Naive thymus-derived CD4-positive, alpha-beta T cell (primary cell): Measurements from ENCODE around the gene CALR. TPM values are rescaled to one million over a fixed set of nuclear protein-coding genes. Genes with fewer than 3 reads are reported as not detected.
"Not testable (repeated sequence)": the region's sequence is repeated elsewhere in the genome, so short reads cannot be mapped to it uniquely, and the experiment has no call there.

Experiments
- ATAC-seq: fragments of 150-1000 bp; cut with Tn5 transposase; 2 replicates; pipeline ENCODE4 v1.10.0; 2021; ENCODE audit warnings: mild to moderate bottlenecking, moderate library complexity
- CTCF ChIA-PET: fragments of 350-600 bp; sonication (Branson Sonifier 250); formaldehyde crosslinking; loops from one replicate; lab custom pipeline; 2021; ENCODE audit warnings: antibody characterized with exemption; lab: Charles Lee
- POLR2A ChIA-PET: fragments of 350-600 bp; sonication (Branson Sonifier 250); formaldehyde crosslinking; loops from one replicate; lab custom pipeline; 2021; ENCODE audit warnings: antibody characterized with exemption, inconsistent platforms; lab: Charles Lee
- DNase-seq, 9 donors: peaks; one replicate each; pipeline versions ENCODE4 v3.0.0 to v3.0.0-alpha.2; 2020 to 2022; ENCODE audit warnings: mixed read lengths in 1 of 9
- H3K27ac ChIP-seq: one replicate; pipeline ENCODE4 v1.7.0; 2013; ENCODE audit warnings: mild to moderate bottlenecking, low read depth, low read length, moderate library complexity
- H3K27me3 ChIP-seq, 2 donors: one replicate each; pipeline ENCODE4 v1.7.0; 2013; ENCODE audit warnings: low read length in 2 of 2, mild to moderate bottlenecking in 2 of 2, moderate library complexity in 2 of 2; ENCODE audit not compliant: control insufficient read depth in 2 of 2, insufficient read depth in 2 of 2
- H3K36me3 ChIP-seq, 3 experiments: 1 replicate in 2 of 3; 2 replicates in 1 of 3; pipeline ENCODE4 v1.7.0; 2013; ENCODE audit warnings: low read length in 3 of 3, mild to moderate bottlenecking in 3 of 3, moderate library complexity in 1 of 3; ENCODE audit not compliant: insufficient read depth in 3 of 3, control insufficient read depth in 2 of 3
- H3K4me1 ChIP-seq, 2 donors: one replicate each; pipeline ENCODE4 v1.7.0; 2013; ENCODE audit warnings: low read length in 2 of 2, mild to moderate bottlenecking in 2 of 2, moderate library complexity in 1 of 2; ENCODE audit not compliant: control insufficient read depth in 2 of 2, insufficient read depth in 2 of 2
- H3K4me3 ChIP-seq: 2 replicates; pipeline ENCODE4 v1.7.0; 2013; ENCODE audit warnings: mild to moderate bottlenecking, low read length
- H3K9me3 ChIP-seq, 3 experiments: 1 replicate in 2 of 3; 2 replicates in 1 of 3; pipeline ENCODE4 v1.7.0; 2013; ENCODE audit warnings: low read length in 3 of 3; ENCODE audit not compliant: control insufficient read depth in 2 of 3
- H3K27ac Mint-ChIP-seq, 9 donors: one replicate each; pipeline ENCODE4 v1.8.0; 2020 to 2022; ENCODE audit warnings: mixed read lengths in 9 of 9, mild to moderate bottlenecking in 8 of 9, moderate library complexity in 5 of 9, inconsistent platforms in 2 of 9
- H3K27me3 Mint-ChIP-seq, 5 donors: one replicate each; pipeline ENCODE4 v1.8.0; 2021 to 2022; ENCODE audit warnings: mixed read lengths in 5 of 5, mild to moderate bottlenecking in 1 of 5
- H3K36me3 Mint-ChIP-seq, 5 donors: one replicate each; pipeline ENCODE4 v1.8.0; 2020 to 2022; ENCODE audit warnings: mixed read lengths in 5 of 5, mild to moderate bottlenecking in 3 of 5, inconsistent platforms in 1 of 5
- H3K4me1 Mint-ChIP-seq, 7 donors: one replicate each; pipeline ENCODE4 v1.8.0; 2020 to 2022; ENCODE audit warnings: mixed read lengths in 7 of 7, mild to moderate bottlenecking in 3 of 7, inconsistent platforms in 1 of 7
- H3K4me3 Mint-ChIP-seq, 10 donors: one replicate each; pipeline ENCODE4 v1.8.0; 2020 to 2022; ENCODE audit warnings: mild to moderate bottlenecking in 10 of 10, mixed read lengths in 10 of 10, moderate library complexity in 6 of 10, inconsistent platforms in 2 of 10
- H3K9me3 Mint-ChIP-seq, 11 donors: one replicate each; pipeline ENCODE4 v1.8.0; 2020 to 2022; ENCODE audit warnings: mixed read lengths in 11 of 11, mild to moderate bottlenecking in 4 of 11, inconsistent platforms in 1 of 11, moderate library complexity in 1 of 11
- intact Hi-C, 2 donors: fragments of 100-400 bp; cut with micrococcal nuclease; formaldehyde crosslinking; loops; one replicate each; pipeline ENCODE4 v1.15.1; 2023
- polyA plus RNA-seq, 2 donors: library from polyadenylated mRNA; unstranded; fragments of 300-500 nt; fragmentation: Illumina TruSeq; gene quantifications; one replicate each; pipeline ENCODE4 v1.2.3, GENCODE V29; 2021
- total RNA-seq, 6 experiments: library from RNA in 5 of 6; stranded (reverse) in 5 of 6; gene quantifications; 1 replicate in 5 of 6; 2 replicates in 1 of 6; pipeline ENCODE4 v1.2.3 and lab custom pipeline; 2021 to 2026

Gene CALR
- total and polyA plus RNA-seq, 7 experiments from 2014 or later = 142 to 1,130 (median 460) TPM

- Mint-ChIP-seq H3K9me3 (peaks cover 0 to 4% (median 0%) of the 10 kb centered on the region in 11 donors), H3K4me3 (peak overlapping the region in 3 of 10 donors; percentile 1 to 35 (median 25)), H3K27ac (peak overlapping the region in 4 of 9 donors; percentile 34 to 90 (median 68)), H3K36me3 (peaks cover 0 to 43% (median 15%) of the 10 kb centered on the region in 5 donors), H3K4me1 (peaks cover 19 to 51% (median 34%) of the 10 kb centered on the region in 7 donors), H3K27me3 (peaks cover 0 to 3% (median 0%) of the 10 kb centered on the region in 5 donors)
- Histone ChIP-seq H3K27ac (peak overlapping the region; percentile 86), H3K4me3 (no peak overlapping the region), H3K4me1 (peaks cover 15 to 23% of the 10 kb centered on the region in 2 donors), H3K36me3 (peaks cover 13 to 76% (median 34%) of the 10 kb centered on the region in 3 experiments), H3K27me3 (no peaks in the 10 kb centered on the region), H3K9me3 (no peaks in the 10 kb centered on the region)
- CTCF ChIA-PET = interaction anchor here (1.6 kb wide), 1 partner anchor 17 kb away, joined by 6 read pairs; no protein-coding TSS in a partner anchor
- POLR2A ChIA-PET = interaction anchor here (0.7 to 2.3 kb wide), 7 partner anchors 9 to 69 kb away, joined by 3 to 15 read pairs (median 7); partner anchors contain the start of genes CALR, FARSA, GADD45GIP1 and GCDH
- no peak for ATAC-seq
- intact Hi-C loops = no loop called here
- no peak for DNase-seq
Measured at GRCh38 chr19:12947702-12948611, 9.5 kb downstream of the CALR start.

- CTCF ChIA-PET = interaction anchor here (1.6 kb wide), 1 partner anchor 16 kb away, joined by 6 read pairs; no protein-coding TSS in a partner anchor
- Histone ChIP-seq H3K4me1 (peaks cover 15 to 16% of the 10 kb centered on the region in 2 donors), H3K4me3 (no peak overlapping the region), H3K36me3 (peaks cover 4 to 76% (median 26%) of the 10 kb centered on the region in 3 experiments), H3K27me3 (no peaks in the 10 kb centered on the region), H3K9me3 (no peaks in the 10 kb centered on the region), H3K27ac (no peak overlapping the region)
- POLR2A ChIA-PET = interaction anchor here (0.7 to 2.0 kb wide), 6 partner anchors 8 to 70 kb away, joined by 3 to 13 read pairs (median 6); partner anchors contain the start of genes CALR, FARSA, GADD45GIP1 and GCDH
- H3K4me1 Mint-ChIP-seq = peaks cover 13 to 47% (median 28%) of the 10 kb centered on the region in 7 donors
- peaks cover 0 to 4% (median 0%) of the 10 kb centered on the region in 11 donors for H3K9me3 Mint-ChIP-seq
- no peak overlapping the region for H3K4me3 Mint-ChIP-seq
- peaks cover 0 to 3% (median 0%) of the 10 kb centered on the region in 5 donors for H3K27me3 Mint-ChIP-seq
- intact Hi-C loops = no loop called here
- peak overlapping the region in 1 of 9 donors; percentile 34 for H3K27ac Mint-ChIP-seq
- no peak for ATAC-seq
- DNase-seq = no peak
- peaks cover 0 to 36% (median 9%) of the 10 kb centered on the region in 5 donors for H3K36me3 Mint-ChIP-seq
Measured at GRCh38 chr19:12948612-12949362, 10.4 kb downstream of the CALR start.

- Histone ChIP-seq H3K9me3 (no peaks in the 10 kb centered on the region), H3K27ac (no peak overlapping the region), H3K4me3 (no peak overlapping the region), H3K27me3 (no peaks in the 10 kb centered on the region), H3K36me3 (peaks cover 4 to 75% (median 30%) of the 10 kb centered on the region in 3 experiments), H3K4me1 (peaks cover 12 to 13% of the 10 kb centered on the region in 2 donors)
- POLR2A ChIA-PET = interaction anchor here (0.6 to 1.5 kb wide), 5 partner anchors 17 to 984 kb away, joined by 3 to 7 read pairs (median 3); partner anchors contain the start of gene FARSA
- Mint-ChIP-seq H3K4me3 (peak overlapping the region in 1 of 10 donors; percentile 20), H3K36me3 (peaks cover 4 to 32% (median 9%) of the 10 kb centered on the region in 5 donors), H3K4me1 (peaks cover 19 to 49% (median 29%) of the 10 kb centered on the region in 7 donors), H3K9me3 (peaks cover 0 to 4% (median 0%) of the 10 kb centered on the region in 11 donors), H3K27me3 (peaks cover 0 to 3% (median 0%) of the 10 kb centered on the region in 5 donors), H3K27ac (peak overlapping the region in 4 of 9 donors; percentile 13 to 51 (median 36))
- intact Hi-C loops = no loop called here
- ATAC-seq (no peak), DNase-seq (no peak)
- CTCF ChIA-PET = interaction anchor here (0.6 to 0.7 kb wide), 2 partner anchors 67 to 111 kb away, joined by 3 to 6 read pairs; no protein-coding TSS in a partner anchor
Measured at GRCh38 chr19:12949363-12950283, 11.2 kb downstream of the CALR start.

DNA sequence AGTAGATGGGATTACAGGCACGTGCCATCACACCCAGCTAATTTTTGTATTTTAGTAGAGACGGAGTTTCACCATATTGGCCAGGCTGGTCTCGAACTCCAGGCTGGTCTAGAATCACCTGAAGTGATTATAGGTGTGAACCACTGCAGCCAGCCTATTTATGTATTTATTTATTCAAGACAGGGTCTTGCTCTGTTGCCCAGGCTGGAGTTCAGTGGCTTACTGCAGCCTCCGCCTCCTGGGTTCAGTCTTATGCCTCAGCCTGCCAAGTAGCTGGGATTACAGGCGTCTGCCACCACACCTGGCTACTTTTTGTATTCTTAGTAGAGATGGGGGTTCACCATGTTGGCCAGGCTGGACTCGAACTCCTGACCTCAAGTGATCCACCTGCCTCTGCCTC, 13.6 kb downstream of the CALR start:
- peaks cover 4 to 73% (median 28%) of the 10 kb centered on the region in 3 experiments for H3K36me3 ChIP-seq
- H3K27me3 ChIP-seq, H3K27ac ChIP-seq, DNase-seq, H3K27me3 Mint-ChIP-seq, H3K4me3 ChIP-seq, ATAC-seq, H3K9me3 ChIP-seq, intact Hi-C loops, H3K9me3 Mint-ChIP-seq: not testable (repeated sequence)
- peaks cover 0 to 11% of the 10 kb centered on the region in 2 donors for H3K4me1 ChIP-seq
- Mint-ChIP-seq H3K27ac (peak overlapping the region in 1 of 9 donors; percentile 21), H3K4me1 (peaks cover 20 to 47% (median 28%) of the 10 kb centered on the region in 7 donors), H3K36me3 (peaks cover 4 to 26% (median 9%) of the 10 kb centered on the region in 5 donors), H3K4me3 (peak overlapping the region in 1 of 10 donors; percentile 16)
- CTCF ChIA-PET = interaction anchor here (1.3 kb wide), 1 partner anchor 67 kb away, joined by 4 read pairs; no protein-coding TSS in a partner anchor
- POLR2A ChIA-PET = interaction anchor here (0.9 to 2.6 kb wide), 6 partner anchors 8 to 61 kb away, joined by 3 to 8 read pairs (median 4); partner anchors contain the start of genes CALR and GCDH

- H3K4me1 Mint-ChIP-seq = peaks cover 19 to 48% (median 27%) of the 10 kb centered on the region in 7 donors
- no peaks in the 10 kb centered on the region for H3K27me3 Mint-ChIP-seq
- H3K27ac ChIP-seq = no peak overlapping the region
- no peaks in the 10 kb centered on the region for H3K9me3 Mint-ChIP-seq
- CTCF ChIA-PET = interaction anchor here (0.5 to 1.9 kb wide), 5 partner anchors 13 to 67 kb away, joined by 3 to 12 read pairs (median 4); no protein-coding TSS in a partner anchor
- H3K4me1 ChIP-seq = peaks cover 0 to 11% of the 10 kb centered on the region in 2 donors
- ATAC-seq (no peak), DNase-seq (no peak)
- peaks cover 4 to 69% (median 28%) of the 10 kb centered on the region in 3 experiments for H3K36me3 ChIP-seq
- no peak overlapping the region for H3K4me3 Mint-ChIP-seq
- no peaks in the 10 kb centered on the region for H3K9me3 ChIP-seq
- no peak overlapping the region for H3K4me3 ChIP-seq
- intact Hi-C loops = no loop called here
- H3K27me3 ChIP-seq = no peaks in the 10 kb centered on the region
- peaks cover 4 to 25% (median 7%) of the 10 kb centered on the region in 5 donors for H3K36me3 Mint-ChIP-seq
- POLR2A ChIA-PET = interaction anchor here (0.9 to 2.6 kb wide), 6 partner anchors 8 to 62 kb away, joined by 3 to 8 read pairs (median 4); partner anchors contain the start of genes CALR and GCDH
- H3K27ac Mint-ChIP-seq = peak overlapping the region in 1 of 9 donors; percentile 4
Measured at GRCh38 chr19:12952488-12953137, 14.2 kb downstream of the CALR start.
